GM19025 (cell line): ENCODE measurements around the gene PHOSPHO2.

Source experiments
- ATAC-seq: cut with Tn5 transposase; IDR thresholded peaks from one replicate; pipeline ENCODE4 v1.9.1; 2021; ENCODE audit warnings: mild to moderate bottlenecking, low read depth, moderate library complexity; ENCODE audit not compliant: unreplicated experiment

Gene PHOSPHO2

DNA sequence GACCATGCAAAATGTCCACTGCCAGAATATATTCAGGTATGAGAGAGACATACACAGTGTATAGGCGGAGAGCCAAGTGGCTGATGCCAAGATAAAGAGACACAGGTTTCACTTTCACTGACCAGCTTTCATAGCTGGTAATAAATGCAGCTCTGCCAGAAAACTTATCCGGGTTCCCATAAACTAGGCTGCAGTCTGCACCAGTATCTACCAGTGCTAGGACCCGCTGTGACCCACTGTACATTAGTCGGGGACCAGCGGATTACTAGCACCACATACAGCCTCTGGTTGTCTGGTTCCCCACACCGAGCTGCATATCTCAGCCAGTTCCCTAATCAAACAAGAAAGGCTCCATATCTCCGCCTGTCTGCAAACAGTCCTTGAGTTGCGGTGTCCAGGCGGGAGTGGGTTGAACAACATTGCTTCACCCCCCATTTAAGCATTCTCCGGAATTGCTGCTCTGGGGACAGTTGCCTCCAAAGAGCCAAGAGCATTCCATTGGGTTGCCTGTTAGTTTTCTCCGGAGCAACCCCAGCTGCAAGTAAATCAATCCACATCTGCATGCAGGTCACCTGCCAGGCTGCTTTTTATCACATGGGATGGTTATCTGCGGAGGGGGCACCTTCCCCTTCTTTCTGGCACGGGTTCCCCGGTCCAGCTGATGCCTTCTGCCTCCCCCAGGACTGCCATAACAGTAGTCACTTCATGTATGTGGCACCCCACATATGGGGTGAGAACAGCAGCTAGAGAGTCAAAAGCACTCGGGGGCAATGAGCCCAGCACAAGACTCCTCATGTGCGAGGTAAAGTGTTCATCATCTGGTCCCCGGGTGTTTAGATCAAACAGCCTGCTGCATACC lies 21.3 kb downstream of the PHOSPHO2 start:
- no peak for ATAC-seq

DNA sequence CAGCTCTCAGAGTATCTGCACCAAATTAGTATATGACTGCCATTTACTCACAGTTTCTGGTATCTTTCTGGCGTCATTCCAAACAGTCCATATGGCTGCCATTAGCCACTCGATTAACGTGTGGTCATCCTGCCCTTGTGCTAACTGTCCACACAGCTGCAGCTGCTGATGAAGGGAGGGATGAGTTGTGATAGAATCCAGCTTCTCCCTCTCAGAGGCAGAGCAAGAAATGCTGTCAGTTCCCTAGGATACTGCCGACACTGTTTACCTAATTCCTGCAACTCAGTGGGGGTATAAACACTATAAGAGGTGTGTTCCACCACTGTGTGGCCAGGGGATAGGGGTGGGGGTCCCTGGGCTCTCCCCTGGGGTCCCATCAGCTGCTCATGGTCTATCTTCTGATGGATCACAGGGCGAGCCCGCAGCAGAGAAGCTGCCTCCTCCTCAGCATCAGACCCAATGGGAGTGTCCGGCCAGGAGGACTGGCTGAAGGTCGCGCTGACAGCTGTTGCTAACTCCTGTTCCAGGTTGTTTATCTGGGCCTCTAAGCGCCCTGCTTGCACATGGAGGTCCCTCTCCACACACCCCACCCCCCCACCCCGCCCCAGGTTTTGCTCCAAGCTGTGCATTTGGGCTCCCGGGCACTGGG lies 22.1 kb downstream of the PHOSPHO2 start:
- ATAC-seq, result no peak

DNA sequence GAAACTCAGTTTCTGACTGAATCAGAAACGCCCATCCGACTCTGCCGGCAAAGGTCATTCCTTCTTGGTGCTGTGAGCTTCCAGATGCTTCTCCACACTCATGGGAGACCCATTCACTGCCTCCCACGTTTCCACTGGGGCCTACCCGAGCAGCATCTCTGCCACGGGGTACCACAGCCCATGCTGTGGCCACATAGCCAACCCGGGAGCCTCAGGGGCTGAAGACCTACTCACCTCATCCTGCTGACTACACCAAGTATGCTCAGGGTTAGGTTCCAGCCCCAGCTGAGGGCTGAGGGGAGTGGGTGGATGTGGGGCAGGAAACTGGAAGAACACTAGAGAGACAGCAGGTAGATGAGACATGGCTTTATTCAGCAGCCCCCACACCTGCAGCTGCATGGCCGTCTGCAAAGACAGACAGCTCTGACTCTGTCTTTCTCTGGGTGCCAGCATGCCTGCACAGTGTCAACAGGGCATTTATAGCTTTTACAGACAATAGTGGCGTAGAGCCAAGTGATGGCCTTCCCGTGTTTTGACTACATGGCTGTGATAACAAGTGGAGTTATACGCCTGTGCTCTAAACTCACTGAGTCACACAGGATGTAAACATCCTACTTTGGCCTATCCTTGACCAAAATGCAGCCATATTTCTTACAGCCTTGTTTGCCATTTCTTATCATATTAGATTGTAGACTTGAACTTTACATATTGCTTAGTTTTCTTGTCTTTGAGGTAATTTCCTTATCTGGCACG lies 22.8 kb downstream of the PHOSPHO2 start:
- ATAC-seq, result no peak

DNA sequence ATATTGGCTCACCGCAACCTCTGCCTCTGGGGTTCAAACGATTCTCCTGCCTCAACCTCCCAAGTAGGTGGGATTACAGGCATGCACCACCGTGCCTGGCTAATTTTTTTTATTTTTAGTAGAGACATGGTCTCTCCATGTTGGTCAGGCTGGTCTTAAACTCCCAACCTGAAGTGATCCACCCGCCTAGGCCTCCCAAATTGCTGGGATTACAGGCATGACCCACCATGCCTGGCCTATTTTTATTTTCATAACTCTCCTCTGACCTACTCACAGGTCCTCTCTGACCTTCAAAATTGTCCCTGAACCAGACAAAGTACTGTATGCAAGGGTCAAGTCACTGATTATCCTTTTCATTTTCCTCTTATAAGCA lies 23.4 kb downstream of the PHOSPHO2 start:
- no peak for ATAC-seq

DNA sequence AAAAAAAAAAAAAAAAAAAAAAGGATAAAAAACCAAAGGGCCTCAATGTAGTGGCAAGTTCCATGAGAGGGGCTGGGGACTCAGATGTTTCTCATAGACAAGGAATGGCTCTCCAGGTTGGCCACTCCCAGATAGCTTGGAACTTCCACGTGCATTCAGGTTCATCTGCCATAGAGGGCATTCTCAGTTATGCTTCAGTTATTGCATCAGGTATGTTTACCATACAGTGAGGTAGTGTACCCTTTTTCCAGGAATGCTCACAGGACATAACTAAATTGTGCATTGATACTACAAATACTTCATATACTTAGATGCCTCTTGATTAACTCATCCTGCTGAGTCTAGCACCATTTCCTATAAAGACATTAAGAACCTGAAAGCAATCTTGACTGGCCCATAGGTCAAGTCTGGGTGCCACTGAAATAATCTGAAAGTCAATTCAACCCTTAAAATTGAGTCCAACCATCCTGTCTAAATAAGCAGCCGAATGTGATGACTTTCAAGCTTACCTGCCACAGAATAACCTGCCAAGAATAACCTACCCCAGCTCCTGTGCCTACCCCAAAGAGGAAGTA lies 24.7 kb downstream of the PHOSPHO2 start:
- no peak for ATAC-seq

DNA sequence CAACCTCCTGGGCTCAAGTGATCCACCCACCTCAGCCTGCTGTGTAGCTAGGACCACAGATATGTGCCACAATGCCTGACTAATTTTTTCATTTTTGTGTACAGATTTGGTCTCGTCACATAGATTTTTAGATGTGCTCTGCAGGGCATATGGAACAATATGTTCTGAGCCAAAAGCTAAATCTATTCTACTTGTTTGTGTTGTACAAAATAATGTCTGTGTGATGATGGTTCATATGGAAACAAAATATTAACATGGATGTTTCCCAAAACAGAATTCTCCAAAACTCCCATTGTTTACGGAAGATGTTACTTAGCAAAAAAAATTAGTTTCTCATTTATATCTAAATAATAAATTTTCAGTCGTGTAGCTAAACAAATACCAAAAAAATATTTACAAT lies 26.7 kb downstream of the PHOSPHO2 start:
- no peak for ATAC-seq

DNA sequence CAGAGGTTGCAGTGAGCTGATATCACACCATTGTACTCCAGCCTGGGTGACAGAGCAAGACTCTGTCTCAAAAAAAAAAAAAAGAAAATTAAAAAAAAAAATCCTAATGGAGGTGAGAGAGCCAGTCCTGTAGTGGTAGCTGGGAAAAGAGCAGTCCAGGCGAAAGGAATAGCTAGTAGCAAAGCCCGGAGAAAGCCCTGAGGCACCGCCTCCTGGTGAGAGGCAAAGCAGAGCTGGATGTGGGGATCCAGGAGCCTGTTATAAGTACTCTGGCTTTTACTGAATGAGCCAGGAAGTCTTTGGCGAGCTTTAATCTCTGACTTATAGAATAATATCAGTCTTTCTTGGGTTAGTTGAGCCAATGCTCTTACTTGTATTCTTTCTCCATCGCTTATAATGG lies 32.8 kb downstream of the PHOSPHO2 start:
- ATAC-seq, result no peak

DNA sequence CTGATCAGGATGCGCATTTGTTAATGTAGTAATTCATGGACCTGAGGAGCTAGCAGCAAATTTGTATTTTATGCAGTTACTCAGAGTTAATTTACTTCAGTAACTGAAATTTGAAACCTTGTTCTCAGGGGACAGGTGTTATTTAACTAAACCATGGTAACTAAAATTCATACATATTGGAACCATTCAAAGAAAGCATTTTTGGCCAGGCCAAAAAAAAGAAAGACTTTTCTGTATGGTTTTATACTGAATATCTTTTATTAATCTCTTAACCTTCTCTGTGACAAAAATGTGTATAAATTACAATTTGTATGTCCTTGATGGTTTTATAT lies 35.0 kb downstream of the PHOSPHO2 start:
- no peak for ATAC-seq

DNA sequence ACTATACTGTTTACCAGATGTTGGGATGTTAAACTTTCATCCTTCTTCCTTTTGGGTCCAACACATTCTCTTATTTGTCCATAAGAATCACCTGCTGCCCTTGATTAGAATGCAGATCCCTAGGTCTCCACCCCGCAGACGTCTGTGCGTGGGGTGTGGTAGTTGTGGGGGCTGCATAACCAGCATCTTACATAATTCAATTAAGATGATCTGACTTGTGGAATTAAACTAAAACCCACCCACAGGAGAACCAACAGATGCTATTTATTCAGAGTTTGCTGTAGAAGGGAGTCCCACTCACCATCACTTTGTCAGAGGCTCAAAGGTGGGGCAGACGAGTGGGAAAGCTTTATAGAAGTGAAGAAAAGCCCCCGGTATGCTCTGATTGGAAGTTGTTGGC lies 37.8 kb downstream of the PHOSPHO2 start:
- no peak for ATAC-seq

DNA sequence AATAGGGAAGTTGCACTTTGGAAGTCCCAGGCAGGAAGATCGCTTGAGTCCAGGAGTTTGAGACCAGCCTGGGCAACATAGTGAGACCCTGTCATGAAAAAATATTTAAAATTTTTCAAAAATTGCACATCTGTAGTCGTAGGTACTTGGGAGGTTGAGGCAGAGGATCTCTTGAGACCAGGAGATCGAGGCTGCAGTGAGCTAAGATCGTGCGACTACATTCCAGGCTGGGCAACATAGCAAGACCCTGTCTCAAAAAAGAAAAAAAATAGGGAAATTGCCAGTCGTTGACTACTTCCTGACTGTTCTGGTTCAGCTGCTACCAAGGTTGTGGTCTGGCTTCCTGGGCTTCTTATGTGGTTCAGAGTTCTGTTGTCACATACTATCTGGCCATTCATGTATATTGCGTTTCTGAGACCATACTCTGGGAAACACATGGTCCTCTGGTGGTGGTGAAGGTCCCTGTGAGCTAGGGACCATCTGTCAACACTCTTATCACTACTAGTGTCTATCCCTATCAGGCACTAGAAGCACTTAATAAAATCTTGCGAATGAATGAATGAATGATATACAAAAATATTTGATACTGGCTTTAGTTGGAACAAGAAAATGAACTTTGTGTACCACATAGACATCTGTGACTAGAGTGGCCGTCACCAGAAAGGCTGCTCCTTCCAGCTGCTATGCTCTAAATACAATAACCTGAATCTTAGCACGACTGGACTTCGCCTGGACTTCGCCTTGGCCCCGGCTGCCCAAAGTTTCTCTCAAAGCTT lies 38.5 kb downstream of the PHOSPHO2 start:
- no peak for ATAC-seq

DNA sequence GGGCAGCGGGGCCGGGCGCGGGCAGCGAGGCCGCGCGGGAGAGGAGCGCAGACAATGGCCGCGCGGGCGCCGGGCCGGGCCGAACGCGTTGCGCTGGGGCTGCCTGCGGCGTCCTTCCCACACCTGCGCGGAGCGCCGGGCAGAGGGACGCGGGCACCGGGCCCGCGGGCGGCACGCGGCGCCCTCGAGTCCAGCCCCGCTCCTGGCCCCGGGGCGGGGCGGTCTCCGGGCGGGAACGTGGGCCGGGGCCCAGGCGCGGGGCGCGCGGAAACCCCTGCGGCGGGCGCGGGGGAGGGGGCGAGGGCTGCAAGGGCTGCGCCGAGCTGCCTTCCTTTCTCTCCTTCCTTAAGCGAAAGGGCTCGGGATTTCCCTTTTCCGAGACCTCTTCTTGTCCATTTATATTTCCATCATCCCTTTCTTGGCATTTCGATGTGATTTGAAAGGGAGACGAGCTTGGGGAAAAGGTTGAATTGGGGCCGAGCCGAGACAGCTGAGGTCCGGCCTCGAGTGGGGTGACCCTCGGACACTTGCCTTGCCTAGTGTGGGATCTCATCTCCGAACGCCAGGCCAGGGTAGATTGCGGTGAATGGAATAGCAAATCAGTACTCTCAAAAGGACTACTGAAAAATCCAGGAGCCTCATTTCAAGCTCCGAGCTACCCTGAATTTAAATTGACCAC lies 40.0 kb downstream of the PHOSPHO2 start:
- ATAC-seq, result peak; percentile 39

DNA sequence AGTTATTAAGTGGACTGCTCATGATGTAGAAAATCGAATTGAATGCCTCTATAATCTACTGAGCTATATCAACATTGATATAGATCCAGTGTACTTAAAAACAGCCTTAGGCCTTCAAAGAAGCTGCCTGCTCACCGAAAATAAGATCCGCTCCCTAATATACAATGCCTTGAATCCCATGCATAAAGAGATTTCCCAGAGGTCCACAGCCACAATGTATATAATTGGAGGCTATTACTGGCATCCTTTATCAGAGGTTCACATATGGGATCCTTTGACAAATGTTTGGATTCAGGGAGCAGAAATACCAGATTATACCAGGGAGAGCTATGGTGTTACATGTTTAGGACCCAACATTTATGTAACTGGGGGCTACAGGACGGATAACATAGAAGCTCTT lies 41.4 kb downstream of the PHOSPHO2 start:
- ATAC-seq, result no peak

DNA sequence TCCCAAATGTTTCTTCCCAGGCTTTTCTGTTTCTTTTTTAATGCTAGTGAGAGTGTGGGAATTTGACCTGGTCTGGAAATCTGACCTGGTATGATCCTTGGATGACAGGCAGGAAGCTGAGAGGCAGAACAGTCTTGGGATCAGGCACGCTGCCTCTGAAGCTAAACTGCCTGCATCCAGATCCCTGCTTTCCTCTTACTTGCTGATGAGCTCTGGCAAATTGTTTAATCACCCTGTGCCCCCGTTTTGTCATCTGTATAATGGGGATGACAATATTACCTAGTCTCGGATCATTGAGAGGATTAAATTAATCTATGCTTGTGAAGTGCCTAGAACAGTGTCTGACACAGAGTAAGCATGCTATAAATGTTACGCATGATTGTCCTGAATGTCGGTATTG lies 42.6 kb downstream of the PHOSPHO2 start:
- ATAC-seq, result no peak

DNA sequence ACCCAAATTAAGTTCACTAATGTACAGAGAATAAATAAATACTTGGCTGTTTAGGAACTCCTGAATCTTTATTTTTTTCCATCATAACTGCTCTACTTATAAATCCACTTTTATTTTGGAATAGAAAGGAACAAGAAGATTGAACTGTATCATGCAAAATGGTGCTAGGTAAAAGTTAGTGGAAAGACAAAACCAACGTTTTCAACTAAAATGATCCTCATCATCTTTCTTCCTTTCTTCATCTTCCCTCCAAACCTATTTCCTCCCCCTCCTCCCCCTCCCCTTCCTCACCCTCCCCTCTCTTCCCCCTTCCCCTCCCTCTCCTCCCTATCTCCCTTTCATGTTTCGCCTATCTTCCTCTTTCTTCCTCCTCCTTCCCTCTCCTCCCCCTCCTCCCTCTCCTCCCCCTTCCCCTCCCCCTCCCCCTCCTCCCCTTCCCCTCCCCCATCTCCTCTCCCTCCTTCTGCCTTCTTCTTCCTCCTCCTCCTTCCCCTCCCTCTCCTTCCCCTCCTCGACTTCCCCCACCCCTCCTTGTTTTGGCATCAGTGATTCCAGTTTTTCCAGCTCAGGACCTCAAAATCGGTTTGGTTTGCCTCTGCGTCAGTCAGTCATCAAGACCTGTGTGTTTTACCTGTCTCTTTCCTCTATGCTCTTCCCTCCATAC lies 44.4 kb downstream of the PHOSPHO2 start:
- ATAC-seq, result no peak

DNA sequence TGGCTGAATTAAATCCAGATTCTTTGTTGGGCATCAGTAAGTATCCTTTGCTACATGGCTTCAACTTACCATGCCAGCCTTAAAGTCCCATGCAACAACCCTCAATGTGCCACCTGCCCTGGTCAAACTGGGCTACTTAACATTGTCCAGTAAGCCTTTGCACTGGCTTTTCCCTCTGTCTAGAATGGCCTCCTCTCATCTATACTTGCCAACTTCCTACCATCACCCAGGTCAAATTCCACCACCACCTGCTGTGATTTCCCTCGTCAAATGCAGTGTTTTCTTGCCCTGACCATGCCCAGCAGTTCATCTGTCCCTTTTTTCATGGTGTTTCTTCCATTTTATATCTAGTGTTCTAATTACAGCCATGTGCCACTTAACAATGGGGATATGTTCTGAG lies 45.1 kb downstream of the PHOSPHO2 start:
- ATAC-seq, result no peak

DNA sequence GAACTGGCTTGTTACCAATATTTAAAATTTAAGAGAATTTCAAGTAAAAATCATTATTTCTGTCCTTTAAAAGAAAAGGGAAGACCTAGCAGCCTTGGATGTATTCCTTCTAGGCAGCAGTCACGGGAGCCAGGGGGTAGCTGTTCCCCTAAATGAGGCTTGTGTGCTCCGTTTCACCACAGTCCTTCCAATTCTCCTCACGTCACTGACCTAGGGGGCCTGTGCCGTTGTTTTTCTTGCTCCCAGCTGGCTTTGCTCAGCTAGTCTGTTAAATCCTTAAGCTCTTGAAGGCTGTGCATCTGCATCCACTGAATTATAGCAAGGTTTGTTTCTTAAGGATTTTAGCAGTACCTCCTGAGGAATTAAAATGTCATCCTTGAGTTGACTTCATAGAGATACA lies 49.3 kb downstream of the PHOSPHO2 start:
- no peak for ATAC-seq

DNA sequence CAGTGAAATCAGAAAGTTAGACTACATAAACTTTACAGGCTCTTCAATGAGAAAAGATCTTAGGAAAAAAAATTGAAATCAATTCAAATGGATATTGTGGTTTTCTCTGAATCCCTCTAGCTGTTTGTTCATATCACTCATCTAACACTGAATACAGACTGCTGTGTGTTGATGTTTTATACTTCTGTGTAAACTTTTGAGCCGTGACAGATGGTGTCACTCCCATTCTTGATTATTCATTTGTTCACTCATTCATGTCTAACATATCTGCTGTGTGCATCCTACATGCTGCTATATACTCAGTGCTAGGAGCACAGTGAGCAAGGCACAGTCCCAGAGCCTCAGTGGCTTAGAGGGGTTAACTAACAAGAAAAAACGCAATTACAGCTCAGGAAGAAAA lies 52.0 kb downstream of the PHOSPHO2 start:
- ATAC-seq, result no peak

DNA sequence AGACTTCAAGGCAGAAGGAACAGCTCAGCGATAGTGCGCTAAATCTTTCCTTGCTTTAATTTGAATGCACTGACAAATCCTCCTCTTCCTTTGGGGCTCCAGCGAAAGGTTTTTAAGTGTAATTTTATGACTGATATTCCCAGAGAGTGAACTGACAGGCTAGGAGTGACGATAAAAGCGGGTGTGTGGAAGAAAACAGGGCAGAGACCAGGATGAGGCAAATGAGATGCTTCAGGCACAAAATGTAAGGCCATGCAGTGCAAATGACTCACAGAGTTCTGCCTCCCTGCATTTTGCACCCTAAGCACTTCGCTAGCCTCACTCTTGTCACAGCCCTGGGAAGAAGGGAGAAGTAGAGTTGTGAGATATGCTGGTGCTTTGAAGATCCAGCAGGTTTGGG lies 54.0 kb downstream of the PHOSPHO2 start:
- no peak for ATAC-seq
